Right lobe of liver (tissue), 6 donors: ENCODE results near the gene ZIC5. TPM values are rescaled to one million over a fixed set of nuclear protein-coding genes. Genes with fewer than 3 reads are reported as not detected.

Experiments used
- ATAC-seq, 4 donors: fragments of 200-7000 bp; cut with Tn5 transposase; one replicate each; pipeline ENCODE4 v1.9.1; 2020; ENCODE audit warnings: mild to moderate bottlenecking in 4 of 4, moderate library complexity in 4 of 4
- DNase-seq, 3 donors: peaks; one replicate each; pipeline ENCODE4 v3.0.0-alpha.2; 2020
- H3K27ac ChIP-seq, 3 donors: fragments of 200-600 bp; one replicate each; pipeline ENCODE4 v1.8.0; 2022
- H3K27me3 ChIP-seq, 2 donors: fragments of 200-600 bp; one replicate each; pipeline ENCODE4 v1.8.0; 2022
- H3K36me3 ChIP-seq, 4 donors: fragments of 200-600 bp; sonication (generic) in 1 of 4; one replicate each; pipeline versions ENCODE4 v1.5.1 to v1.8.0; 2017 to 2022; ENCODE audit warnings: control low read depth in 1 of 4
- H3K4me1 ChIP-seq, 4 donors: fragments of 200-600 bp; sonication (generic) in 1 of 4; one replicate each; pipeline versions ENCODE4 v1.5.1 to v1.8.0; 2017 to 2022; ENCODE audit warnings: control low read depth in 1 of 4
- H3K4me3 ChIP-seq, 3 donors: fragments of 200-600 bp; one replicate each; pipeline ENCODE4 v1.8.0; 2022
- H3K9me3 ChIP-seq, 4 donors: fragments of 200-600 bp; sonication (generic) in 1 of 4; one replicate each; pipeline versions ENCODE4 v1.5.1 to v1.8.0; 2017 to 2022; ENCODE audit warnings: control low read depth in 1 of 4
- CTCF ChIP-seq, 4 donors: fragments of 200-600 bp in 3 of 4; fragments of 450-650 bp in 1 of 4; IDR thresholded peaks; one replicate each; pipeline versions ENCODE4 v1.5.1 to v1.8.0; 2016 to 2022; ENCODE audit warnings: antibody characterized with exemption in 4 of 4, mild to moderate bottlenecking in 2 of 4
- POLR2A ChIP-seq: fragments of 450-650 bp; IDR thresholded peaks from one replicate; pipeline ENCODE4 v1.6.1; 2017; ENCODE audit warnings: antibody characterized with exemption, mild to moderate bottlenecking
- WGBS: methylation state at CpG from one replicate; pipeline ENCODE4 v1.1.6; 2018; ENCODE audit warnings: low coverage, low lambda C conversion rate; ENCODE audit not compliant: insufficient coverage; ENCODE audit errors: missing lambda C conversion rate; 5-methylcytosine and 5-hydroxymethylcytosine counted together
- intact Hi-C, 2 donors: fragments of 100-400 bp; cut with DNase I; formaldehyde crosslinking; loops; one replicate each; pipeline versions ENCODE4 v1.11.2 to v1.14.1; 2022
- total RNA-seq, 6 experiments: library from RNA; depleted of rRNA in 2 of 6; stranded (reverse); fragments of >200 nt in 2 of 6; fragmentation: NEBNext Ultra II Directional in 3 of 6; extraction: Animal tissue kit (Norgen Biotek cat#: 25700) in 3 of 6; gene quantifications; one replicate each; pipeline versions ENCODE4 v1.1.0 to v1.2.4, GENCODE V29; 2016 to 2023
- donor health status: DM: no; HTN: yes; CAD: no.
- donor health status: DM: no; HTN: no; CAD: no.
- donor health status: DM: no; HTN: no; CAD: no.
- donor health status: DM: no; HTN: yes; CAD: no.
- donor health status: DM: no; HTN: yes; CAD: no.

The ZIC5 gene
- total RNA-seq, 6 experiments from 2014 or later, result not detected

- peak in 2 of 4 donors; percentile 3 to 8 for ATAC-seq
- intact Hi-C loops, result no loop called here
- DNase-seq, result no peak
- Histone ChIP-seq H3K9me3 (no peaks in the 10 kb centered on the region), H3K27me3 (peaks cover 28 to 72% of the 10 kb centered on the region in 2 donors), H3K4me1 (peaks cover 0 to 19% (median 3%) of the 10 kb centered on the region in 4 donors), H3K4me3 (peak within 1 kb of the TSS; percentile 33 to 57 (median 41)), H3K27ac (no peak within 1 kb of the TSS), H3K36me3 (no peaks in the 10 kb centered on the region)
- 0% methylated on average over 18 of the region's 41 CpGs for WGBS
- TF ChIP-seq CTCF (IDR thresholded peaks at IDR 0.05) (no peak), POLR2A (no peak)
Measured at GRCh38 chr13:99981735-99982035, 10.1 kb upstream of the ZIC5 start, which contains the start of gene ZIC2. TSS of gene ZIC2 (plus strand) at chr13:99981784. CDS start at chr13:99982065, 281 bp downstream.

- Histone ChIP-seq H3K4me3 (peak overlapping the region; percentile 33 to 57 (median 41)), H3K9me3 (no peaks in the 10 kb centered on the region), H3K4me1 (peaks cover 0 to 19% (median 3%) of the 10 kb centered on the region in 4 donors), H3K36me3 (no peaks in the 10 kb centered on the region), H3K27ac (no peak overlapping the region), H3K27me3 (peaks cover 22 to 72% of the 10 kb centered on the region in 2 donors)
- DNase-seq (peak in 2 of 3 donors; percentile 33 to 60), ATAC-seq (peak; percentile 28 to 54 (median 47))
- intact Hi-C loops, result no loop called here
- TF ChIP-seq CTCF (IDR thresholded peaks at IDR 0.05) (no peak), POLR2A (no peak)
- WGBS, result 2% methylated on average over 30 of the region's 110 CpGs
Measured at GRCh38 chr13:99980824-99981734, 9.5 kb upstream of the ZIC5 start.

GRCh38 chr13:99980201-99980823 is 8.7 kb upstream of the ZIC5 start:
- intact Hi-C loops, result no loop called here
- peaks cover 22 to 73% of the 10 kb centered on the region in 2 donors for H3K27me3 ChIP-seq
- H3K4me1 ChIP-seq, result peaks cover 0 to 19% (median 3%) of the 10 kb centered on the region in 4 donors
- under 1% methylated on average over 39 of the region's 76 CpGs for WGBS
- no peak overlapping the region for H3K27ac ChIP-seq
- peak overlapping the region; percentile 33 to 57 (median 41) for H3K4me3 ChIP-seq
- peak; percentile 76 to 84 (median 81) for DNase-seq
- H3K36me3 ChIP-seq, result no peaks in the 10 kb centered on the region
- no peaks in the 10 kb centered on the region for H3K9me3 ChIP-seq
- peak; percentile 85 to 87 (median 86) for ATAC-seq
- TF ChIP-seq CTCF (IDR thresholded peaks at IDR 0.05) (peak in 1 of 4 donors; percentile 18), POLR2A (no peak)

DNA sequence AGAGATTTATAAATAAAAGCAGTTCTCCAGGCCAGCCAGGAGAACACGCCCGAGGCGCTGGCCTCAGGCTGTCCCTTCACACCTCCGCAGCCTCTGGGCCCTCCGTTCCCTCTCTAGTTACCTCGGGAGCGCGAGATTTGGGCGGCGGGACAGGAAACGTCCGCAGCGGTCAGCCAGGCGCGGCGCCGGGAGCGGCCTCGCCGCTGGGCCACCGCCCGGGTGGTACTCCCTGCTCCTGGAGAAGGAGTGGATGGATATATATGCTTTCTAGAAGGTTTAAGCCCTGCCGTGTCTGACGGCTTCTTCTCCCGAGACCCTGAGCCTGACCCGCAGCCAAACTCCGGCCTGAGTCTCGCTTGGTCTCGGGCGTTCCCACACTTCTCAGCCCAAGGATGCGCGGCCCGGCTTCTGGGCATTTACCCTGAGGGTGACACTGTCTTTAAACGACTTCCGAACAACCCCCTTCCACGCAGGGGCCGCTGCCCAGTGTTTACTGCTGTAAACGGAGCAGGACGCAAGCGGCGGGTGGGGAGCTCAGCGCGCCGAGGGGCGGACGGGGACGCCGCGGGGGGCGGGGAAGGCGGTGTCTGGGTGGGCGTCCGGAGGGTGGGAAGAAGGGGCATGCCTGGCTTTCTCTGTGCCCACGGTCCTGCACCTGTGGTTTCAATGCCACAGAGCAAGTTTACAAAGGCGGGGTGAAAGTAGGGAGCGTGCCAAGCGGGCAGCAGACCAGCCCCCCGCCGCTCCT is 8.1 kb upstream of the ZIC5 start:
- Histone ChIP-seq H3K4me3 (peak overlapping the region; percentile 33 to 57 (median 41)), H3K36me3 (no peaks in the 10 kb centered on the region), H3K27me3 (peaks cover 22 to 71% of the 10 kb centered on the region in 2 donors), H3K4me1 (peaks cover 0 to 19% (median 3%) of the 10 kb centered on the region in 4 donors), H3K27ac (no peak overlapping the region), H3K9me3 (no peaks in the 10 kb centered on the region)
- WGBS, result 3% methylated on average over 35 of the region's 59 CpGs
- intact Hi-C loops, result no loop called here
- DNase-seq, result peak in 1 of 3 donors; percentile 54
- ATAC-seq, result peak in 1 of 4 donors; percentile 8
- TF ChIP-seq POLR2A, result no peak
- no peak for TF ChIP-seq CTCF (IDR thresholded peaks at IDR 0.05)
